HTERT RPE-1 (cell line): ENCODE results near the gene B4GALNT3.

ENCODE experiments used
- in situ Hi-C: fragments of 300-500 bp; cut with MboI; formaldehyde crosslinking; loops from 4 replicates; pipeline ENCODE4 v1.14.3; 2020; ENCODE audit warnings: low sequenced_read_pairs

B4GALNT3 gene

GRCh38 chr12:537772-538171 lies 78.0 kb downstream of the B4GALNT3 start:
- in situ Hi-C loops = no loop called here

- in situ Hi-C loops = no loop called here
Measured at GRCh38 chr12:538731-539539, 79.2 kb downstream of the B4GALNT3 start.

- in situ Hi-C loops = no loop called here
Measured at GRCh38 chr12:539540-540310, 80.0 kb downstream of the B4GALNT3 start.

GRCh38 chr12:541676-542324 lies 82.1 kb downstream of the B4GALNT3 start:
- in situ Hi-C loops = no loop called here

- in situ Hi-C loops = no loop called here
Measured at GRCh38 chr12:542395-543113, 82.8 kb downstream of the B4GALNT3 start.

GRCh38 chr12:543114-543451 lies 83.3 kb downstream of the B4GALNT3 start:
- in situ Hi-C loops = no loop called here

- in situ Hi-C loops = no loop called here
Measured at GRCh38 chr12:544142-544541, 84.4 kb downstream of the B4GALNT3 start.

- in situ Hi-C loops = no loop called here
Measured at GRCh38 chr12:544941-545635, 85.3 kb downstream of the B4GALNT3 start.

- in situ Hi-C loops = no loop called here
Measured at GRCh38 chr12:545835-546234, 86.1 kb downstream of the B4GALNT3 start.

GRCh38 chr12:546265-546919 lies 86.7 kb downstream of the B4GALNT3 start:
- in situ Hi-C loops = no loop called here

GRCh38 chr12:546920-547845 lies 87.4 kb downstream of the B4GALNT3 start:
- in situ Hi-C loops = no loop called here

GRCh38 chr12:547883-548470 lies 88.2 kb downstream of the B4GALNT3 start:
- in situ Hi-C loops = no loop called here

- in situ Hi-C loops = no loop called here
Measured at GRCh38 chr12:549476-550082, 89.8 kb downstream of the B4GALNT3 start.

GRCh38 chr12:550473-551260 lies 90.9 kb downstream of the B4GALNT3 start:
- in situ Hi-C loops = no loop called here

- in situ Hi-C loops = no loop called here
Measured at GRCh38 chr12:552466-552865, 92.7 kb downstream of the B4GALNT3 start.

GRCh38 chr12:553216-554000 lies 93.7 kb downstream of the B4GALNT3 start:
- in situ Hi-C loops = no loop called here

GRCh38 chr12:554001-554285 lies 94.2 kb downstream of the B4GALNT3 start:
- in situ Hi-C loops = no loop called here
